Duodenal mucosa (tissue), 2 donors: Measurements from ENCODE around the gene LRMDA.

ENCODE experiments used
- H3K27ac ChIP-seq: one replicate; pipeline ENCODE4 v1.7.0; 2013; ENCODE audit warnings: low read depth, low read length
- H3K27me3 ChIP-seq, 2 donors: one replicate each; pipeline ENCODE4 v1.7.0; 2013; ENCODE audit warnings: low read length in 2 of 2, control low read depth in 1 of 2; ENCODE audit not compliant: insufficient read depth in 2 of 2, control insufficient read depth in 1 of 2
- H3K36me3 ChIP-seq, 2 donors: one replicate each; pipeline ENCODE4 v1.7.0; 2013; ENCODE audit warnings: low read length in 2 of 2, control low read depth in 1 of 2; ENCODE audit not compliant: insufficient read depth in 2 of 2, control insufficient read depth in 1 of 2
- H3K4me1 ChIP-seq, 2 donors: one replicate each; pipeline ENCODE4 v1.7.0; 2013; ENCODE audit warnings: low read length in 2 of 2, control low read depth in 1 of 2; ENCODE audit not compliant: insufficient read depth in 2 of 2, control insufficient read depth in 1 of 2
- H3K4me3 ChIP-seq, 2 donors: one replicate each; pipeline ENCODE4 v1.7.0; 2013; ENCODE audit warnings: low read length in 2 of 2, low read depth in 1 of 2
- H3K9ac ChIP-seq, 2 donors: one replicate each; pipeline ENCODE4 v1.7.0; 2013; ENCODE audit warnings: low read length in 2 of 2, low read depth in 1 of 2
- H3K9me3 ChIP-seq, 2 donors: one replicate each; pipeline ENCODE4 v1.7.0; 2013; ENCODE audit warnings: low read length in 2 of 2, control low read depth in 1 of 2; ENCODE audit not compliant: control insufficient read depth in 1 of 2

LRMDA gene

DNA sequence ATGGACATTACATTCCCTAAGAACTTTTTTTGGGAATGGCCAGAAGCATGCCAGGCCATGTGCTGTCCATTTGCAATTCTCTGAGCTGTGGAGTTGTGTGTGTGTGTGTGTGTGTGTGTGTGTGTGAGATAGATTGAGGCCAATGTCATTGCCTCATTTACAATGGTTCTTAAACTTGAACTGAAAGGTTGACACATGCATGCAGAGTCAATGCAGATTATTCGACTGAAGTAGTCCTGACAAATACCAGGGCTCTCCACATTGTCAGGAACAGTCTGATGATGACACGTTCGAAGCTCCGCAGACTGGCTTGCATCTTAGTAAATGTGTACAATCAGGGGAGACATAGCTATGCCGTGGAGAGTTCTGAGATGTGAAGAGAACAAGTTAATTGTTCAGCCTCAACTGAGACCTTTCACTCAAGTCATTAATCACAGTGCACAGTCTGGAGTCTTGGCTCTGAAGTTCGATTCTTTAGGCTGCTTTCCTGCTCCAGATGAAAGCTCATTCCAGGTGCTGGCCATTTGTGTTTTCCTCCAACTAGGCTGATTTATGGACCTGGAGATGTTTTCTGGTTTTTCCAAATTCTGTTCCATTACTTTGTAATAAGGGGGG, 921.9 kb downstream of the LRMDA start:
- Histone ChIP-seq H3K9me3 (no peaks in the 10 kb centered on the region), H3K9ac (no peak overlapping the region), H3K4me1 (no peaks in the 10 kb centered on the region), H3K4me3 (no peak overlapping the region), H3K36me3 (no peaks in the 10 kb centered on the region), H3K27me3 (no peaks in the 10 kb centered on the region), H3K27ac (no peak overlapping the region)

DNA sequence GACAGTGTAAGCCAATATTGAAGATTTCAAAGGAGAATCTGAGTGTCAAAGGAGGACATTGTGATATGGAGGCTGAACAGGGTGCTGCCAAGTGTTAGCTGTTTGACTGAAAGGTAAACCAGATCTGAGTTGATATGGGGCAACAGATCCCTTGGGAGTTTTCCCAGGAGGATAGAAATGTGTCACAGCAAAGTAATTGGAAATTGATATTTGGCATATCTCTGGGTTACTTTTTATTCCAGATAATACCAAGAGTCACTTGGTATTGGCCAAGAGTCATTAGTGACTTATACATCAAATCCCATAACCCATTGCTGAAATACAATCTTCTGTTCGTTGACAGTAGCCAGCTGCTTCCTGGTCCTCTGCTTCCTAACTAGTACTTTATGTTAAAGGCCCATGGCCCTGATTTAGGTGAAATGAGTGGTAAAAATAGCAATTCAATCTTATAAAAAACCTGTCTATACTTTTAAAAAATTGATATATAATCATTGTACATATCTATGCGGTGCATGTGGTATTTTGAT, 922.9 kb downstream of the LRMDA start:
- no peak overlapping the region for H3K4me3 ChIP-seq
- H3K27ac ChIP-seq = no peak overlapping the region
- H3K9ac ChIP-seq = no peak overlapping the region
- no peaks in the 10 kb centered on the region for H3K9me3 ChIP-seq
- H3K4me1 ChIP-seq = no peaks in the 10 kb centered on the region
- no peaks in the 10 kb centered on the region for H3K36me3 ChIP-seq
- no peaks in the 10 kb centered on the region for H3K27me3 ChIP-seq

DNA sequence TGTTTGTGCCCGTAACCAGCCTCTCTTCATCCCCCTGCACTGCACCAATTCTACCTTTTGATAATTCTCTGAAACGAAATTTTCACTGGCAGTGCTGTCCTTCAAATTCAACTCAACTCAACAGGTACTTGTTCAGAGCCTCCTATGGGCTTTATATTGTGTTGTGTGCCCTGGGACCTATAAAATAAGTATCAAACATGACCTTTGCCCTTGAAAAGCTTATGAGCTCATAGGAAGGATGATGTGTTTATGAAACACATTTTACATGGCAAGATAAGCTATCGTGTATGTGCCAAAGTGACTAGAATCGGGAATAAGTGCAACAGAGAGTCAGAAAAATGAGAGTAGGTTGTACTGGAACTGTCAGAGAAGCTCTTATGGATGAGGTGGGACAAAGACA, 923.5 kb downstream of the LRMDA start:
- Histone ChIP-seq H3K36me3 (no peaks in the 10 kb centered on the region), H3K27me3 (no peaks in the 10 kb centered on the region), H3K27ac (no peak overlapping the region), H3K9ac (no peak overlapping the region), H3K4me1 (no peaks in the 10 kb centered on the region), H3K9me3 (no peaks in the 10 kb centered on the region), H3K4me3 (no peak overlapping the region)

DNA sequence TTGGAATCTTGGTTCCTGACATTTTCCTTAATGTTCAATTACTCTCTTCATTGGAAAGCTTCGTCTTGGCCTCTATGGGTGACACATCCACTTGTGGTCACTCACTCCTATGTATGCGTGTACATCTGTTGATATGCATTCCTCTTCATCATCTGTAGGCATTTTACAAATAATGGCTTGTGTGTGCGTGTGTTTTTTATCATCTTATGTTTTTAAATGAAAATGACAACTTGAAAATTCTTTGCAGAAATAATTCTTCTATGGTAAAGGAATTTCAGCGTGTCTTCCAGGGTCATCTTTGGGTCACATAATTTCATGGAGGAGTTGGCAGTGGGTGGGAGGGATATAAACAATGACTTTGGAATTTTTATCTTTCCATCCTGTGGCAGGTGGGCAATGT, 925.1 kb downstream of the LRMDA start:
- H3K4me1 ChIP-seq = no peaks in the 10 kb centered on the region
- no peak overlapping the region for H3K4me3 ChIP-seq
- H3K9ac ChIP-seq = no peak overlapping the region
- no peak overlapping the region for H3K27ac ChIP-seq
- H3K36me3 ChIP-seq = no peaks in the 10 kb centered on the region
- H3K9me3 ChIP-seq = no peaks in the 10 kb centered on the region
- no peaks in the 10 kb centered on the region for H3K27me3 ChIP-seq

DNA sequence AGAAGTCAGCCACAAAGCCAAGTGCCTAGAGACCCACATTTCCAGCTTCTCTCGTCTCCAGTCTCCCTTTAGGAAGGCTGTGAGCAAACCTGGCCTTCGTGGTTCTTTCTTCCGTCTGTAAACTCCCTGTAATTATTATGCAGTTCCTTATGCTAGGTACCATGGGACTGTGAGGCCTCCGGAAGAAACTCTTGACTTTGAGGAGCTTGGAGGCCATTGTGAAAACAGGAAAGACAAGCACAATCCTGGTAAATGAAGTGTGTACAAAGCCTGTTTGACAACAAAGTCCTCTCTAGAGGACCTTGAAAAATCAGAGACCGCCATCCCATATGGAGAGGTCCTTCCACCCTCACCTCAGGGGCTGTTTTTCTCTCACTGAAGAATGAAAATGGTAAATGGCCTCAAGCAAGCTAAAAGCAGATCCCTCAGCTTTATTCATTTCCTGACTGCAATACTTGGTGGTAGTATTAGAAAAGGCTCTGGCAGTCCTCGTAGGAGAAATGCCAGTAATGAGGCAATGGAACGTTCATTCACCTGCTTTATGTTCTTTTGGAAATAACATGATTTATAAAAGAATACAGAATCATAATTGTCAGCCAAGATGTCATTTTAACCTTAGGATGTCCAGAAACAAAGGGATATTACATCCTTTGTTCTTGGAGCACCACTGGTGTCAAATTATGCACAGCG, 926.4 kb downstream of the LRMDA start:
- H3K27me3 ChIP-seq = no peaks in the 10 kb centered on the region
- H3K27ac ChIP-seq = no peak overlapping the region
- H3K4me1 ChIP-seq = no peaks in the 10 kb centered on the region
- H3K9ac ChIP-seq = no peak overlapping the region
- H3K9me3 ChIP-seq = no peaks in the 10 kb centered on the region
- no peak overlapping the region for H3K4me3 ChIP-seq
- no peaks in the 10 kb centered on the region for H3K36me3 ChIP-seq

DNA sequence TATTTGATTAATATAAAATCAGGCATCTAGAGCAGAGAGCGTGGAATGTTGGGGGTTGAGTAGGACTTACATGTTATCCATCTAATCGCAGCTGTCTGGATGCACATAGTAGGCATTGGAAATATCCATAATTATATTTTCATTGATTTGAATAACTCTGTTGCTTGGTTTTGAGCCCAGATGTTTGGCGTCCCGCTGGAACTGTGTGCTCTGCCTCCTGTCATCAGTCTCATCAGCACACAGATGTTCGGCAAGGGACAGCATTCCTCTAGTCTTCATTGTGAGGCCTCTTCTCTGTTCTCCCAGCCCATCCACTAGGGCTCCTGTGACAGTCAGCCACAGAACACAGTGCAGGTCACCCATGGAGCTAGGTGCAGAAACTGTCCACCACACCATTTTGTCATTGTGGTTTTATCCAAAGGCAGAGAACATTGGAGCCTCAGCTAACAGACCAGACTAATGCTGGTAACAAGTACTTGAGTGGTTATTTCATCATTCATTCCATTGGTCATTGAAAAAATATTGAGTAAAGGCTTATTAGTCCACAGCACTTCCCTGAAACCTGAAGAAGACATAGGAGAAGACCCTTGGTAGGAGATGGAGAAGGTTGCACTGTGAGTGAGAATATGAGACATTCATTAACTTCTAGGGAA, 927.4 kb downstream of the LRMDA start:
- H3K27me3 ChIP-seq = no peaks in the 10 kb centered on the region
- no peak overlapping the region for H3K9ac ChIP-seq
- H3K27ac ChIP-seq = no peak overlapping the region
- H3K36me3 ChIP-seq = no peaks in the 10 kb centered on the region
- H3K4me3 ChIP-seq = no peak overlapping the region
- H3K9me3 ChIP-seq = no peaks in the 10 kb centered on the region
- no peaks in the 10 kb centered on the region for H3K4me1 ChIP-seq

DNA sequence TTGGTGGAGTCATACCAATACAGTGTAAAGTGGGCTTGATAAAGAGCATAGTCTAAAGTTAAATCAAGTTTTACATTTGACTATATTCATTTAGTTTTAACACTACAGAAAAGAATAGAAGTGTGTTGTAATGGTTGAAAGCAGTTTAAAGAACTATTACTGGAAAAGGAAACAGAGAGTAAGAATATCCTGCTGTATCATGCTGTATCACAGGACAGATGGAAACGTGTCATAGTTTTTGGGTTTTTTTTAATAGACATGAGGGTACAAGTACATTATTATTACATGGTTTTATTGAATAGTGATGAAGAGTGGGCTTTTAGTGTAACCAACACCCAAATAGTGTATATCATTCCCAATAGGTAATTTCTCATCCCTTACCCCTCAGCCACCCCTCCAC, 944.3 kb downstream of the LRMDA start:
- Histone ChIP-seq H3K27me3 (no peaks in the 10 kb centered on the region), H3K36me3 (no peaks in the 10 kb centered on the region), H3K9me3 (no peaks in the 10 kb centered on the region), H3K27ac (no peak overlapping the region), H3K9ac (no peak overlapping the region), H3K4me1 (no peaks in the 10 kb centered on the region), H3K4me3 (no peak overlapping the region)

DNA sequence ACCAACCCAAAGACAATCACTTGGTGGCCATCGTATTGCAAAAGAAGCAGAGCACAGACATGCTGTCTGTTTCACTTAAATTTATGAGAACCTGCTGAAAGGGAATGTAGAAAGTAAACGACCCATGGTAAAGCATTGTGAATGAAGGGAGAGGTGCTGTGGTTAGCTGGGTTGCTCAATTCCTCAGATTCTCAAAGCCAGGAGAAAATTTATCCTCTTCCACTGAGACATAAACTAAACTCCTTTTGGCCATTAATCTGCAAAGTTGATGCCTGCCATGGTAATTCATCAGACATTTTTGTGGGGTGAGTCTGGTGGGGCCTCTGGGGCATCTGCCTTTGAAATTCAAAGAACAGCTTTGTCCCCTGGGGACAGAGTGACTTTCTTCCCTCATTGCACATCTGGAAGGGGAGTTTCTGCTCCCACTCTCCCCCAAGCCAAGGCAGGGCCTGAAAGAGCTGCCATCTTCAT, 951.0 kb downstream of the LRMDA start:
- H3K27me3 ChIP-seq = no peaks in the 10 kb centered on the region
- H3K27ac ChIP-seq = no peak overlapping the region
- H3K9me3 ChIP-seq = no peaks in the 10 kb centered on the region
- H3K9ac ChIP-seq = no peak overlapping the region
- H3K36me3 ChIP-seq = no peaks in the 10 kb centered on the region
- no peaks in the 10 kb centered on the region for H3K4me1 ChIP-seq
- H3K4me3 ChIP-seq = no peak overlapping the region

DNA sequence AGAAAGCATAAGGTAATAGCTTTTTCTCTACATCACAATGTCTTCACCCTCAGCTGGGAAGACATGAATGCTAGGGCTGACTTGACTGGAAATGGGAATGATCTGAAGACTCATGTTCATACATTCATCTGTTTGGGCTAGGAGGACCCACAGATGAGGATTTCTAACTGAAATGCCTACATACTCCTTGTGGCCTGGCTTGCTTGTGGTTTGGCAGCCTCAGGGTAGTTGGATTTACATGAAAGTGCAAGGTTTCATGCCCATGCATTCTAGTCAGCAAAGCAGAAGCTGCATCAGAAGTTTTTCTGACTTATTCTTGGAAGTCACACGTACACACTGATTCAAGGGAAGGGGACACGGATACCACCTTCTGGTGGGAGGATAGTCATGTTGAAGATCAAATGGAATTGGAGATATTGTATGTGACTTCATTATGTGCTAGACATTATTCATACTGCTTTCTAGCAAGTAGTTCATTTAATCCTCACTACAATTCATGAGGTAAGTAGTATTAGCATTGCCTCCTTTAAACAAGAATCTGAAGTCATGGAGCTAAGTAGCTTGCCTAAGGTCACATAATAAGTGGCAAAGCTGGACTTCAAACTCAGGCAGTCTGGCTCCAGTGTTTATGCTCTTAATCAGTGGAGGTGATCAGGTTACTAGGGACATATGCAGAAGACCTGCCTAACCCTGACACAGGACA, 957.0 kb downstream of the LRMDA start:
- no peak overlapping the region for H3K27ac ChIP-seq
- no peaks in the 10 kb centered on the region for H3K27me3 ChIP-seq

More for the DNA sequence above, 957.0 kb downstream of the LRMDA start:
- H3K4me1 ChIP-seq = no peaks in the 10 kb centered on the region
- no peak overlapping the region for H3K9ac ChIP-seq
- no peak overlapping the region for H3K4me3 ChIP-seq
- H3K9me3 ChIP-seq = no peaks in the 10 kb centered on the region
- no peaks in the 10 kb centered on the region for H3K36me3 ChIP-seq
